ENCODE data around the gene CIROP.
"Not testable (repeated sequence)": the region's sequence is repeated elsewhere in the genome, so short reads cannot be mapped to it uniquely, and the experiment has no call there.

Gene CIROP

GRCh38 chr14:23112359-23113178 lies 7.8 kb upstream of the CIROP start:
- no peaks in the 10 kb centered on the region for H3K79me2 ChIP-seq (ENCODE audit: insufficient read depth, low read length)
- H2AFZ ChIP-seq (ENCODE audit: low read length) = no peak overlapping the region
- no peaks in the 10 kb centered on the region for H3F3A ChIP-seq (ENCODE audit: insufficient read depth, low read length)
- no peaks in the 10 kb centered on the region for H3K9me2 ChIP-seq (ENCODE audit: low read depth, low read length)
- TF ChIP-seq CTCF (IDR thresholded peaks at IDR 0.05; ENCODE audit: low read length) (no peak), EZH2 (IDR thresholded peaks at IDR 0.05; ENCODE audit: borderline replicate concordance, low read length) (no peak)
- H3K27me3 ChIP-seq (ENCODE audit: insufficient read depth, low read length) = peaks cover 6% of the 10 kb centered on the region; the same call in 1 of the 2 replicates
- no peaks in the 10 kb centered on the region for H3K9me3 ChIP-seq (ENCODE audit: low read length)
- no peak overlapping the region for H3K27ac ChIP-seq (ENCODE audit: low read depth, low read length, poor library complexity, severe bottlenecking)
- H3K36me3 ChIP-seq (ENCODE audit: insufficient read depth, low read length) = no peaks in the 10 kb centered on the region; the same call in 1 of the 2 replicates
- H3K4me2 ChIP-seq (ENCODE audit: low read length) = no peak overlapping the region
- H3K4me3 ChIP-seq (ENCODE audit: low read depth, low read length, poor library complexity, severe bottlenecking) = no peak overlapping the region
- no peaks in the 10 kb centered on the region for H3K4me1 ChIP-seq (ENCODE audit: insufficient read depth, low read length, severe bottlenecking)
- no peaks in the 10 kb centered on the region for H4K20me1 ChIP-seq (ENCODE audit: insufficient read depth, low read length)
- no peak overlapping the region for H3K9ac ChIP-seq (ENCODE audit: low read length)

GRCh38 chr14:23110579-23111365 lies 6.0 kb upstream of the CIROP start:
- Histone ChIP-seq H3F3A (ENCODE audit: insufficient read depth, low read length) (no peaks in the 10 kb centered on the region), H2AFZ (ENCODE audit: low read length) (no peak overlapping the region), H3K27me3 (ENCODE audit: insufficient read depth, low read length) (peaks cover 6% of the 10 kb centered on the region; the same call in 1 of the 2 replicates), H3K9me2 (ENCODE audit: low read depth, low read length) (no peaks in the 10 kb centered on the region), H3K4me3 (ENCODE audit: low read depth, low read length, poor library complexity, severe bottlenecking) (no peak overlapping the region), H3K9me3 (ENCODE audit: low read length) (no peaks in the 10 kb centered on the region), H3K4me2 (ENCODE audit: low read length) (no peak overlapping the region), H3K36me3 (ENCODE audit: insufficient read depth, low read length) (no peaks in the 10 kb centered on the region; the same call in 1 of the 2 replicates), H3K27ac (ENCODE audit: low read depth, low read length, poor library complexity, severe bottlenecking) (no peak overlapping the region), H4K20me1 (ENCODE audit: insufficient read depth, low read length) (no peaks in the 10 kb centered on the region), H3K9ac (ENCODE audit: low read length) (no peak overlapping the region), H3K79me2 (ENCODE audit: insufficient read depth, low read length) (no peaks in the 10 kb centered on the region), H3K4me1 (ENCODE audit: insufficient read depth, low read length, severe bottlenecking) (no peaks in the 10 kb centered on the region)
- TF ChIP-seq EZH2 (IDR thresholded peaks at IDR 0.05; ENCODE audit: borderline replicate concordance, low read length) = no peak
- no peak for TF ChIP-seq CTCF (IDR thresholded peaks at IDR 0.05; ENCODE audit: low read length)

- Histone ChIP-seq H3K9ac (ENCODE audit: low read length) (no peak overlapping the region), H3K4me2 (ENCODE audit: low read length) (no peak overlapping the region), H3K36me3 (ENCODE audit: insufficient read depth, low read length) (no peaks in the 10 kb centered on the region; the same call in 1 of the 2 replicates), H3K4me1 (ENCODE audit: insufficient read depth, low read length, severe bottlenecking) (no peaks in the 10 kb centered on the region), H2AFZ (ENCODE audit: low read length) (no peak overlapping the region), H3K9me3 (ENCODE audit: low read length) (no peaks in the 10 kb centered on the region), H3K27ac (ENCODE audit: low read depth, low read length, poor library complexity, severe bottlenecking) (no peak overlapping the region), H4K20me1 (ENCODE audit: insufficient read depth, low read length) (no peaks in the 10 kb centered on the region), H3K27me3 (ENCODE audit: insufficient read depth, low read length) (peaks cover 6% of the 10 kb centered on the region; the same call in 1 of the 2 replicates), H3K4me3 (ENCODE audit: low read depth, low read length, poor library complexity, severe bottlenecking) (no peak overlapping the region), H3F3A (ENCODE audit: insufficient read depth, low read length) (no peaks in the 10 kb centered on the region), H3K79me2 (ENCODE audit: insufficient read depth, low read length) (no peaks in the 10 kb centered on the region), H3K9me2 (ENCODE audit: low read depth, low read length) (no peaks in the 10 kb centered on the region)
- TF ChIP-seq EZH2 (IDR thresholded peaks at IDR 0.05; ENCODE audit: borderline replicate concordance, low read length) = no peak
- TF ChIP-seq CTCF (IDR thresholded peaks at IDR 0.05; ENCODE audit: low read length) = no peak
Measured at GRCh38 chr14:23109769-23110168, 5.0 kb upstream of the CIROP start.

- not testable (repeated sequence) for H3K36me3 ChIP-seq (ENCODE audit: insufficient read depth, low read length); H3K4me3 ChIP-seq (ENCODE audit: low read depth, low read length, poor library complexity, severe bottlenecking); H3K9me2 ChIP-seq (ENCODE audit: low read depth, low read length); H4K20me1 ChIP-seq (ENCODE audit: insufficient read depth, low read length); H3K79me2 ChIP-seq (ENCODE audit: insufficient read depth, low read length); H3F3A ChIP-seq (ENCODE audit: insufficient read depth, low read length); H2AFZ ChIP-seq (ENCODE audit: low read length); H3K9me3 ChIP-seq (ENCODE audit: low read length); H3K4me2 ChIP-seq (ENCODE audit: low read length); H3K9ac ChIP-seq (ENCODE audit: low read length); H3K27ac ChIP-seq (ENCODE audit: low read depth, low read length, poor library complexity, severe bottlenecking); H3K4me1 ChIP-seq (ENCODE audit: insufficient read depth, low read length, severe bottlenecking); H3K27me3 ChIP-seq (ENCODE audit: insufficient read depth, low read length)
Measured at GRCh38 chr14:23108169-23108568, 3.4 kb upstream of the CIROP start.

- not testable (repeated sequence) for H2AFZ ChIP-seq (ENCODE audit: low read length); H3F3A ChIP-seq (ENCODE audit: insufficient read depth, low read length); H4K20me1 ChIP-seq (ENCODE audit: insufficient read depth, low read length); H3K27ac ChIP-seq (ENCODE audit: low read depth, low read length, poor library complexity, severe bottlenecking); H3K4me2 ChIP-seq (ENCODE audit: low read length); H3K27me3 ChIP-seq (ENCODE audit: insufficient read depth, low read length); H3K9me3 ChIP-seq (ENCODE audit: low read length); H3K4me3 ChIP-seq (ENCODE audit: low read depth, low read length, poor library complexity, severe bottlenecking); H3K9ac ChIP-seq (ENCODE audit: low read length); H3K9me2 ChIP-seq (ENCODE audit: low read depth, low read length); H3K79me2 ChIP-seq (ENCODE audit: insufficient read depth, low read length); H3K4me1 ChIP-seq (ENCODE audit: insufficient read depth, low read length, severe bottlenecking); H3K36me3 ChIP-seq (ENCODE audit: insufficient read depth, low read length)
Measured at GRCh38 chr14:23107620-23108019, 2.8 kb upstream of the CIROP start.

All from OCI-LY1 (cell line).